H1 (cell line): ENCODE results near the gene TOR1B. TPM values are rescaled to one million over a fixed set of nuclear protein-coding genes. Genes with fewer than 3 reads are reported as not detected.

Source experiments
- CTCF ChIA-PET: fragments of 300-600 bp; sonication (Branson Sonifier 250); formaldehyde crosslinking; loops from one replicate; lab custom pipeline; 2021; ENCODE audit not compliant: partially characterized antibody; lab: Charles Lee
- POLR2A ChIA-PET: fragments of 300-600 bp; sonication (Branson Sonifier 250); formaldehyde crosslinking; loops from one replicate; lab custom pipeline; 2021; ENCODE audit warnings: inconsistent platforms; ENCODE audit not compliant: partially characterized antibody; lab: Charles Lee
- DNase-seq, 2 experiments: peaks; one replicate each; pipeline versions ENCODE4 v3.0.0 to v3.0.0-alpha.2; 2010 to 2022; ENCODE audit warnings: low spot score in 2 of 2, low read depth in 1 of 2, mixed read lengths in 1 of 2
- FAIRE-seq: peaks from 2 replicates; lab custom pipeline; 2011; peaks lifted over from hg19 to GRCh38; lab: Jason Lieb, UNC
- H2AFZ ChIP-seq: 2 replicates; pipeline ENCODE4 v1.8.1; 2012; ENCODE audit warnings: low read length, inconsistent platforms
- H2AK5ac ChIP-seq: 2 replicates; pipeline ENCODE4 v1.6.1; 2013; ENCODE audit warnings: low read depth, low read length
- H2BK120ac ChIP-seq: replicated peaks from 2 replicates; pipeline ENCODE3; 2013; ENCODE audit warnings: low read depth, low read length, inconsistent platforms
- H2BK12ac ChIP-seq: 2 replicates; pipeline ENCODE4 v1.6.1; 2013; ENCODE audit warnings: low read depth, low read length
- H2BK15ac ChIP-seq: 2 replicates; pipeline ENCODE4 v1.6.1; 2013; ENCODE audit warnings: low read length
- H2BK20ac ChIP-seq: 2 replicates; pipeline ENCODE4 v1.6.1; 2013; ENCODE audit warnings: low read length
- H2BK5ac ChIP-seq: 2 replicates; pipeline ENCODE4 v1.6.1; 2013; ENCODE audit warnings: low read depth, low read length
- H3K14ac ChIP-seq: 2 replicates; pipeline ENCODE4 v1.6.1; 2013; ENCODE audit warnings: inconsistent platforms; ENCODE audit not compliant: insufficient read length
- H3K18ac ChIP-seq: 2 replicates; pipeline ENCODE4 v1.6.1; 2013; ENCODE audit warnings: low read length; ENCODE audit errors: extremely low read depth
- H3K23ac ChIP-seq: 2 replicates; pipeline ENCODE4 v1.6.1; 2013; ENCODE audit warnings: inconsistent platforms; ENCODE audit not compliant: insufficient read length
- H3K23me2 ChIP-seq: 2 replicates; pipeline ENCODE4 v1.6.1; 2013; ENCODE audit warnings: low read depth, low read length
- H3K27ac ChIP-seq: 2 replicates; pipeline ENCODE4 v1.6.1; 2011; ENCODE audit warnings: low read depth, low read length, inconsistent platforms
- H3K27me3 ChIP-seq, 4 experiments: replicated peaks in 1 of 4; 1 replicate in 1 of 4; 2 replicates in 3 of 4; pipeline versions ENCODE4 v1.6.1 to v1.8.1; 2011 to 2013; ENCODE audit warnings: low read length in 3 of 4, mild to moderate bottlenecking in 3 of 4, inconsistent platforms in 2 of 4, mixed read lengths in 2 of 4, moderate library complexity in 1 of 4; ENCODE audit not compliant: control insufficient read depth in 3 of 4, insufficient read depth in 3 of 4; ENCODE audit errors: extremely low read depth in 1 of 4
- H3K36me3 ChIP-seq, 4 experiments: 2 replicates each; pipeline versions ENCODE4 v1.6.1 to v1.8.1; 2011 to 2013; ENCODE audit warnings: mild to moderate bottlenecking in 4 of 4, low read length in 3 of 4, moderate library complexity in 2 of 4, control low read depth in 1 of 4, inconsistent platforms in 1 of 4; ENCODE audit not compliant: insufficient read depth in 4 of 4, control insufficient read depth in 2 of 4
- H3K4ac ChIP-seq: replicated peaks from 2 replicates; pipeline ENCODE3; 2013; ENCODE audit warnings: low read length, low read depth, mixed read lengths, inconsistent platforms; ENCODE audit not compliant: insufficient read length
- H3K4me1 ChIP-seq, 4 experiments: replicated peaks in 1 of 4; 1 replicate in 1 of 4; 2 replicates in 3 of 4; pipeline versions ENCODE4 v1.6.1 to v1.8.1; 2011 to 2013; ENCODE audit warnings: low read length in 3 of 4, inconsistent platforms in 2 of 4, mixed read lengths in 1 of 4; ENCODE audit not compliant: insufficient read depth in 4 of 4, control insufficient read depth in 3 of 4
- H3K4me2 ChIP-seq, 2 experiments: 2 replicates each; pipeline versions ENCODE4 v1.6.1 to v1.8.1; 2011 to 2013; ENCODE audit warnings: low read depth in 2 of 2, low read length in 2 of 2, control low read depth in 1 of 2, inconsistent platforms in 1 of 2, mild to moderate bottlenecking in 1 of 2; ENCODE audit not compliant: insufficient read depth in 1 of 2
- H3K4me3 ChIP-seq, 4 experiments: fragments of 200-600, 300-600 bp in 1 of 4; sonication (generic), shearing (Covaris generic), sonication (Bioruptor Twin) in 1 of 4; 2 replicates each; pipeline versions ENCODE4 v1.5.1 to v1.8.1; 2011 to 2016; ENCODE audit warnings: low read length in 4 of 4, low read depth in 3 of 4, control low read depth in 2 of 4, inconsistent platforms in 2 of 4, mild to moderate bottlenecking in 2 of 4, mixed read lengths in 1 of 4, moderate library complexity in 1 of 4; ENCODE audit not compliant: insufficient read depth in 2 of 4; ENCODE audit errors: extremely low read depth in 1 of 4
- H3K56ac ChIP-seq: replicated peaks from 2 replicates; pipeline ENCODE3; 2013; ENCODE audit warnings: low read depth, mild to moderate bottlenecking, mixed read lengths, low read length, inconsistent platforms; ENCODE audit not compliant: insufficient read length
- H3K79me1 ChIP-seq: 2 replicates; pipeline ENCODE4 v1.6.1; 2013; ENCODE audit warnings: low read depth, low read length, control low read depth
- H3K79me2 ChIP-seq, 2 experiments: 2 replicates each; pipeline versions ENCODE4 v1.6.1 to v1.8.1; 2012 to 2013; ENCODE audit warnings: low read length in 2 of 2, mild to moderate bottlenecking in 2 of 2, inconsistent platforms in 1 of 2; ENCODE audit not compliant: insufficient read depth in 2 of 2, control insufficient read depth in 1 of 2
- H3K9ac ChIP-seq, 4 experiments: replicated peaks in 1 of 4; 1 replicate in 1 of 4; 2 replicates in 3 of 4; pipeline versions ENCODE4 v1.6.1 to v1.8.1; 2011 to 2013; ENCODE audit warnings: low read depth in 3 of 4, low read length in 3 of 4, control low read depth in 2 of 4, mild to moderate bottlenecking in 2 of 4, moderate library complexity in 2 of 4, inconsistent platforms in 1 of 4; ENCODE audit errors: extremely low read depth in 1 of 4
- H3K9me3 ChIP-seq, 2 experiments: 2 replicates each; pipeline versions ENCODE4 v1.6.1 to v1.8.1; 2012 to 2013; ENCODE audit warnings: mild to moderate bottlenecking in 2 of 2, moderate library complexity in 2 of 2, control low read depth in 1 of 2, inconsistent platforms in 1 of 2, low read depth in 1 of 2, low read length in 1 of 2, mixed read lengths in 1 of 2; ENCODE audit not compliant: insufficient read depth in 2 of 2
- H4K20me1 ChIP-seq, 2 experiments: replicated peaks in 1 of 2; 2 replicates each; pipeline versions ENCODE3 to v1.8.1; 2011 to 2013; ENCODE audit warnings: inconsistent platforms in 2 of 2, low read length in 2 of 2, mild to moderate bottlenecking in 1 of 2; ENCODE audit not compliant: insufficient read depth in 2 of 2, control insufficient read depth in 1 of 2
- H4K5ac ChIP-seq: 2 replicates; pipeline ENCODE4 v1.6.1; 2013; ENCODE audit warnings: low read length, low read depth, mixed read lengths, inconsistent platforms; ENCODE audit not compliant: insufficient read length
- H4K8ac ChIP-seq: 2 replicates; pipeline ENCODE4 v1.8.0; 2013; ENCODE audit warnings: mild to moderate bottlenecking, moderate library complexity, low read length, inconsistent platforms; ENCODE audit not compliant: insufficient read depth; ENCODE audit errors: extremely low read depth
- H4K91ac ChIP-seq: replicated peaks from 2 replicates; pipeline ENCODE3; 2013; ENCODE audit warnings: low read length, mixed read lengths, inconsistent platforms; ENCODE audit not compliant: insufficient read length
- ASH2L ChIP-seq: fragments of 200-600, 300-600 bp; sonication (generic); IDR thresholded peaks from one replicate; pipeline ENCODE4 v1.7.1; 2017; ENCODE audit warnings: low read length
- CREB1 ChIP-seq: IDR thresholded peaks from 2 replicates; pipeline ENCODE4 v1.6.1; 2012; ENCODE audit warnings: inconsistent platforms
- GABPA ChIP-seq: IDR thresholded peaks from 2 replicates; pipeline ENCODE4 v1.6.1; 2011; ENCODE audit warnings: mild to moderate bottlenecking, low read length, moderate library complexity, borderline replicate concordance; ENCODE audit not compliant: insufficient read depth
- KDM5A ChIP-seq: fragments of 200-600 bp; IDR thresholded peaks from 2 replicates; pipeline ENCODE4 v1.7.1; 2012; ENCODE audit warnings: mild to moderate bottlenecking, low read length, inconsistent platforms, mixed read lengths
- MAX ChIP-seq: IDR thresholded peaks from 2 replicates; pipeline ENCODE4 v1.6.1; 2012; ENCODE audit warnings: inconsistent platforms
- POU5F1 ChIP-seq: IDR thresholded peaks from 2 replicates; pipeline ENCODE4 v1.6.1; 2011; ENCODE audit warnings: low read depth, mild to moderate bottlenecking, low read length, moderate library complexity
- SIN3A ChIP-seq, 2 experiments: IDR thresholded peaks in 1 of 2; conservative IDR thresholded peaks in 1 of 2; 2 replicates each; pipeline ENCODE4 v1.6.1; 2011 to 2012; ENCODE audit warnings: low read length in 2 of 2, improper control_type of control experiment in 1 of 2, low read depth in 1 of 2, mild to moderate bottlenecking in 1 of 2
- SIRT6 ChIP-seq: IDR thresholded peaks from one replicate; pipeline ENCODE4 v1.7.1; 2012; ENCODE audit warnings: low read length, inconsistent platforms
- TAF1 ChIP-seq: IDR thresholded peaks from 2 replicates; pipeline ENCODE4 v1.6.1; 2011; ENCODE audit warnings: mild to moderate bottlenecking, low read depth, low read length
- WGBS, 2 experiments: shearing (Covaris generic) in 1 of 2; methylation state at CpG; one replicate each; pipeline versions ENCODE4 v1.1.6 to v1.1.7; 2013 to 2015; ENCODE audit warnings: low lambda C conversion rate in 2 of 2, mixed read lengths in 2 of 2, inconsistent platforms in 1 of 2, low coverage in 1 of 2, missing lambda C conversion rate in 1 of 2; ENCODE audit not compliant: insufficient replicate concordance in 2 of 2, insufficient coverage in 1 of 2, insufficient read length in 1 of 2; ENCODE audit errors: extremely low coverage in 1 of 2, missing lambda C conversion rate in 1 of 2; 5-methylcytosine and 5-hydroxymethylcytosine counted together
- polyA plus RNA-seq, 7 experiments: library from polyadenylated mRNA; depleted of rRNA in 3 of 7; stranded (reverse) in 5 of 7; unstranded in 2 of 7; fragments of >200 nt in 5 of 7; fragments of 200-250 nt in 2 of 7; gene quantifications; 1 replicate in 5 of 7; 2 replicates in 1 of 7; 4 replicates in 1 of 7; pipeline versions ENCODE4 v1.2.1 to v1.2.3, GENCODE V29; 2011 to 2013; ENCODE audit warnings: missing spikeins in 2 of 7, mixed read lengths in 2 of 7
- total RNA-seq: library from RNA; stranded (reverse); fragmentation: NEBNext Ultra II Directional; extraction: Animal tissue kit (Norgen Biotek cat#: 25700); gene quantifications from 2 replicates; pipeline ENCODE4 v1.2.1, GENCODE V29; 2021

TOR1B gene
- total and polyA plus RNA-seq, 2 of the 8 experiments (the other 6 are each of a cell fraction or from before 2014, with no cell fraction given): 11.4 to 17.4 TPM

GRCh38 chr9:129853614-129854013 lies 50.6 kb downstream of the TOR1B start:
- CTCF ChIA-PET: interaction anchor here (0.6 to 1.6 kb wide), 3 partner anchors 89 to 296 kb away, joined by 3 to 4 read pairs (median 3); no protein-coding TSS in a partner anchor

More at GRCh38 chr9:129853614-129854013, 50.6 kb downstream of the TOR1B start:
- H3K4me1 ChIP-seq: no peaks in the 10 kb centered on the region
- H2AK5ac ChIP-seq: no peak overlapping the region
- H3K56ac ChIP-seq: no peak overlapping the region
- no peak overlapping the region for H3K9ac ChIP-seq
- H4K91ac ChIP-seq: no peak overlapping the region
- no peak overlapping the region for H3K4ac ChIP-seq
- H4K8ac ChIP-seq: no peak overlapping the region
- H3K79me2 ChIP-seq: no peaks in the 10 kb centered on the region
- no peaks in the 10 kb centered on the region for H3K23me2 ChIP-seq
- no peak overlapping the region for H3K4me2 ChIP-seq
- no peak overlapping the region for H2BK5ac ChIP-seq
- H2AFZ ChIP-seq: no peak overlapping the region
- no peak overlapping the region for H3K27ac ChIP-seq
- H3K9me3 ChIP-seq: no peaks in the 10 kb centered on the region
- H2BK15ac ChIP-seq: no peak overlapping the region
- DNase-seq (no peak), FAIRE-seq (no peak)
- H3K79me1 ChIP-seq: no peaks in the 10 kb centered on the region
- no peak overlapping the region for H3K4me3 ChIP-seq
- H3K18ac ChIP-seq: no peak overlapping the region
- no peak overlapping the region for H2BK20ac ChIP-seq
- peaks cover 0 to 9% (median 1%) of the 10 kb centered on the region in 4 experiments; a peak in 2 of 8 replicates for H3K36me3 ChIP-seq
- H3K23ac ChIP-seq: no peak overlapping the region
- no peaks in the 10 kb centered on the region for H3K27me3 ChIP-seq
- H2BK12ac ChIP-seq: no peak overlapping the region
- no peak overlapping the region for H3K14ac ChIP-seq
- WGBS, 2 experiments: 57% methylated on average over 3 of the region's 3 CpGs; no CpG with 5 or more reads in 1 of the 2 experiments
- no peak for TF ChIP-seq KDM5A
- TF ChIP-seq SIRT6: no peak
- TF ChIP-seq GABPA: no peak
- TF ChIP-seq CREB1: no peak
- no peak for TF ChIP-seq ASH2L
- TF ChIP-seq TAF1: no peak
- TF ChIP-seq POU5F1: no peak
- no peak for TF ChIP-seq SIN3A (conservative IDR thresholded peaks at IDR 0.05 in 1 of 2, IDR thresholded peaks at IDR 0.05 in 1 of 2; ENCODE audit: low read depth in 1 of 2, low read length in 2 of 2)
- no peak for TF ChIP-seq MAX
- TF ChIP-seq, all 59 proteins: peak for 0
- H4K20me1 ChIP-seq: peaks cover 2 to 6% of the 10 kb centered on the region in 2 experiments
- no peak overlapping the region for H2BK120ac ChIP-seq
- POLR2A ChIA-PET: interaction anchor here (1.5 kb wide), 1 partner anchor 10 kb away, joined by 3 read pairs; no protein-coding TSS in a partner anchor
- no peak overlapping the region for H4K5ac ChIP-seq
